AG09309 (cell line): ENCODE data around the gene HIPK2.

ENCODE experiments used
- DNase-seq: peaks from one replicate; pipeline ENCODE4 v3.0.0-alpha.2; 2010; ENCODE audit warnings: low read depth
- H3K4me3 ChIP-seq: 2 replicates; pipeline ENCODE4 v1.5.1; 2011; ENCODE audit warnings: mild to moderate bottlenecking, low read depth, low read length, moderate library complexity; ENCODE audit not compliant: control insufficient read depth
- TF ChIP-seq, protein P1 (sequence below): IDR thresholded peaks from 2 replicates; pipeline ENCODE4 v1.5.1; 2011; ENCODE audit warnings: mild to moderate bottlenecking, low read depth, low read length, inconsistent platforms; ENCODE audit not compliant: insufficient read depth, control insufficient read depth; ENCODE audit errors: missing control alignments

The HIPK2 gene

DNA sequence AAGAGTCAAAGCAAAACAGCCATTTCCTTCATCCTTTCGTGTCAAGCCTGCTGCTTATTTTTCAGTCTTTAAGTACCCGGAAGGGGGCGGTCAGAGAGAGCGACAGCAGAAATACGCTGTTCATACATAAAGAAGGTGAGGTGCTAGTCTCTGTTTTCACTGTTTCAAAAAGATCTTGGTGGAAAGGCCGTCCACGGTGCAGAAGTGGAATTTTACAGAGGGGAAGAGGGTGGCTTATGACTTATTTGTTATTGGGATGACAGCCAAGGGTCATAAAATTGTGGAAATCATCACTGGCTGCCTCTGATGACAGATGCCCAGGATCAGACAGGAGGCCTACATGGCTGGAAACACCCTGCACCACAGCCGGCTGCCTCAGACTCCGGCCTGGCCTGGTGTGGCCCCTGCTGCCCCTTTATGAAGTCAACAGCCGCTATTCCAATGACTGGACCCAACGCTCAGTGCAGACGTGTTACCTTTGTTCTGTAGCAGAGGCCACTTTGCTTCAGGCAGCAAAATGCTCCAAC is 57.0 kb downstream of the HIPK2 start:
- DNase-seq, result peak; percentile 35
- no peak overlapping the region for H3K4me3 ChIP-seq
- TF ChIP-seq, protein P1, sequence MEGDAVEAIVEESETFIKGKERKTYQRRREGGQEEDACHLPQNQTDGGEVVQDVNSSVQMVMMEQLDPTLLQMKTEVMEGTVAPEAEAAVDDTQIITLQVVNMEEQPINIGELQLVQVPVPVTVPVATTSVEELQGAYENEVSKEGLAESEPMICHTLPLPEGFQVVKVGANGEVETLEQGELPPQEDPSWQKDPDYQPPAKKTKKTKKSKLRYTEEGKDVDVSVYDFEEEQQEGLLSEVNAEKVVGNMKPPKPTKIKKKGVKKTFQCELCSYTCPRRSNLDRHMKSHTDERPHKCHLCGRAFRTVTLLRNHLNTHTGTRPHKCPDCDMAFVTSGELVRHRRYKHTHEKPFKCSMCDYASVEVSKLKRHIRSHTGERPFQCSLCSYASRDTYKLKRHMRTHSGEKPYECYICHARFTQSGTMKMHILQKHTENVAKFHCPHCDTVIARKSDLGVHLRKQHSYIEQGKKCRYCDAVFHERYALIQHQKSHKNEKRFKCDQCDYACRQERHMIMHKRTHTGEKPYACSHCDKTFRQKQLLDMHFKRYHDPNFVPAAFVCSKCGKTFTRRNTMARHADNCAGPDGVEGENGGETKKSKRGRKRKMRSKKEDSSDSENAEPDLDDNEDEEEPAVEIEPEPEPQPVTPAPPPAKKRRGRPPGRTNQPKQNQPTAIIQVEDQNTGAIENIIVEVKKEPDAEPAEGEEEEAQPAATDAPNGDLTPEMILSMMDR, result no peak

DNA sequence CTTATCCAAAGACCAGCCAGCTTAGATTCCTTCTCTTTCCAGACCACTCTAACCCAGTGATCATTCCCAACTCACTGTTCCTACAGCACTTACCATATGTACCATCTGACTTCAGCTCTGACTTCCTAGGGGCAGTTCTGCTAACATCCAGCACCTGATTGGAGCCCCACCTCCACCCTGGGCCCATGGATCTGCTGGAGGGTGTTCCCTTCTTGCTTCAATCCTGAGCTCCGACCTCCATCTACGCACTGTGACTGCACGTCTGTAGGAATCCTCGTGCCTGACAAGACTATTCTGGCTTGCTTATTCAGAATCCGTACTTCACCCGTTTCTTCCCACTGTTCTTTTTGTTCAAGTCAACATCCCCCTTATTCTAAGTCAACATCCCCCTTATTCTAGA is 57.6 kb downstream of the HIPK2 start:
- no peak for DNase-seq
- no peak overlapping the region for H3K4me3 ChIP-seq
- TF ChIP-seq, protein P1, result no peak

DNA sequence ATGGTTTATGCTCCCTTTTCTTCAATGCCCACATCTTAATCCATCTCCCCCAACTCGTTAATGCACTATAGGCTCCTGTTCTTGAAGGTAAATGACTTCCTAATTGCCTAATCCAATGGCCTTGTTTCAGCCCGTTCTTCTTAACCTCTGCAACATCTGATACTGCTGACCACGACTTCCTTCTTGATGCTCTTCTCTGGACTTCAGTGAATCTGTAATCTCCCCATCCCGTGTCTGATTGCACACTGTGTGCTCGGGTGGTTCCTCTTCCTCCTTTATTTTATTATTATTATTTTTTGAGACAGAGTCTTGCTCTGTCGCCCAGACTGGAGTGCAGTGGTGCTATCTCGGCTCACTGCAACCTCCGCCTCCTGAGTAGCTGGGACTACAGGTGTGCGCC is 58.9 kb downstream of the HIPK2 start:
- no peak for DNase-seq
- TF ChIP-seq, protein P1, result no peak

DNA sequence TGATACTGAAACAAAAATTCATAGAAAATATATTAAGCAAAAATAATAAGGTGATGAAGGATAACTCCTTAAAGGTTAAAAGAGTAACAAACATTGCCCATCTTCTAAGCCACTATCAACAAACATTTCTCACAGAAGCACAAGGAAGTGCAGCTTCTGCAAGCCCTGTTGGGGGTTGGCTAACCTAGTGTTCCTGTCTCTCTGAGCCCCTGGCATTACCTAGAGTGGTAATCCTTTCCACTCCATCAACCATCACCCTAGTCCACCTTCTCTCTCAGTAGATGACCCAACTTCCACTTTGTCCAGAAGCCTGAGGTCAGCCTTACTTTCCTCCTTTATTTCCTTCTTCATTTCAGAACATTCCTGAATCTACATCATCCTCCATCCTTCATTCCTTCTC is 59.7 kb downstream of the HIPK2 start:
- DNase-seq, result no peak

More for the DNA sequence above, 58.9 kb downstream of the HIPK2 start:
- H3K4me3 ChIP-seq, result no peak overlapping the region

DNA sequence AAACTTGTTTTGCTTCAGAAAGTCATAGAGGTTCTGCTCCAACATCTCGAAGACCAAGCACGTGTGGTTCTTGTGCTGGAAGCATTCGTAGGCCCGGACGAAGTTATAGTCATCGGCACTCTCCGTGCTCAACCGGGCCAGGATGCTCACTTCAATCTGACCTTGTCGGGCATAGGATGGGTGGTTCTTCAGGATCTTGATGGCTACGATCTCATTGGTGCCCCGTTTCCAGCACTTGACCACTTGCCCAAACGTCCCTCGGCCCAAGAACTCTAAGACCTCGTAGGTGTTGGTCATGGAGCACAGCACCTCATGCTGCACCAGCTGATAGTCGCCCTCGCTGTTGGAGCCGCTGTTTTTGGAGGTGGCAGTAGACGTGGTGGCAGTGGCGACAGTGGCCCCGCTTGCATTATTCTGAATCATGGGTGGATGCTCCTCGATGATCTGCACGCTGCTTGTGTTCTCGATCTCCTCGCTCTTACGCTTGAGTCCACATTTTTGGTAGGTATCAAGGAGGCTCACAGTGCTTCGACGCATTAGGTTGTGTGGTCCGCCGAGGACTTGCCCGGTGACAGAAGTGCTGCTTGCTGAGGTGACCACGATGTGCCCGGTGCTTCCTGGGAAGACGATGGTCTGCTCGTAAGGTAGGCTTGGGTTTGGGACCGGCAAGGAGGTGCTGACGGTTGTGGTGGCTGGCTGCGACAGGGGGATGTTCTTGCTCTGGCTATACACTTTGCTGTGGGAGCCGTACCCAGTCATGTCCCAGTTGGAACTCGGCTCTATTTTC is 61.4 kb downstream of the HIPK2 start:
- TF ChIP-seq, protein P1, result no peak
- DNase-seq, result no peak
- no peak overlapping the region for H3K4me3 ChIP-seq

More for the DNA sequence above, 59.7 kb downstream of the HIPK2 start:
- no peak overlapping the region for H3K4me3 ChIP-seq
- TF ChIP-seq, protein P1, result no peak

DNA sequence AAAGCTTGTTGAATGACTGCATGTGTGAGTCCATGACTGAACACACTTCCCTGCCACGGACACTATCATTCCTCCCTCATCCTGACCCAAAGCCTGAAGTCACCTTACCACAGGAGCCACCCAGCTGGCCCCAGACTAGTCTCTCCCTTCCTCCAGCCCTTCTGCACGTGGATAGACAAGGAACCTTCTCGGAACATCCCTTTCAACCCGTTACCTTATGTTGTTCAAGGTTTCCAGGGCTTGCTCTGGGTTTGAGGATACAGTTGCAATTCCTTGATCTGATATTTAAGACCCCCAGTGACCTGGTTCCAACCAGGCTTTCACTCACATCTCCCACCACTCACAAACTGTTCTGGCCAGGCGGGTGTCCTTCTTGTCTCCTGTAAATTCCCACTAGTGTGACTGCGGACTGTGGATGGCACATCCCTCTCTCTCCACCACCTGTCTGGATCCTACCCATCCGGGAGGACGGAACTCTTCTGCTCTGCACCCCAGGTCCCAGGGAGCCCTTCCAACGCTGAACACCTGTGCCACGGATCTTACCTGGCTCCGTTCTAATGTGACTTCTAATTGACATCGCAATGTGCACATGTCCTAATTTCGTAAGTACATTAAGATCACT is 62.5 kb downstream of the HIPK2 start:
- no peak overlapping the region for H3K4me3 ChIP-seq
- no peak for DNase-seq
- TF ChIP-seq, protein P1, result no peak
